K562 (cell line): ENCODE data around the gene SPDEF. TPM values are rescaled to one million over a fixed set of nuclear protein-coding genes. Genes with fewer than 3 reads are reported as not detected.
A peak's percentile ranks its signal among the peaks of the same experiment; 100 is the strongest.

Experiments
- ATF7 ChIP-seq: fragments of 450-650 bp; IDR thresholded peaks from 2 replicates; pipeline ENCODE4 v1.7.1; 2014; ENCODE audit warnings: mild to moderate bottlenecking, moderate library complexity
- DMBX1 ChIP-seq: fragments of 250-450 bp; sonication (Bioruptor Pico); IDR thresholded peaks from 2 replicates; pipeline ENCODE4 v1.8.0; 2022; ENCODE audit warnings: inconsistent platforms, mild to moderate bottlenecking, moderate library complexity, borderline replicate concordance
- ERF ChIP-seq: fragments of 450-650 bp; formaldehyde crosslinking; IDR thresholded peaks from 2 replicates; pipeline ENCODE4 v1.4.0; 2020; ENCODE audit warnings: mild to moderate bottlenecking, mixed read lengths
- FOXJ2 ChIP-seq: fragments of 200-800 bp; sonication (Bioruptor generic); IDR thresholded peaks from 2 replicates; pipeline ENCODE4 v1.6.1; 2016; ENCODE audit warnings: missing genetic modification characterization, missing compliant biosample characterization
- HNRNPL ChIP-seq: fragments of 200-400 bp; formaldehyde crosslinking; IDR thresholded peaks from 2 replicates; pipeline ENCODE4 v1.6.1; 2017; ENCODE audit warnings: low read depth, mild to moderate bottlenecking, low read length
- MCM7 ChIP-seq, 2 experiments: fragments of 450-650 bp; IDR thresholded peaks; 2 replicates each; pipeline ENCODE4 v1.6.1; 2016 to 2018
- NR2F6 ChIP-seq: fragments of 450-650 bp; formaldehyde crosslinking; IDR thresholded peaks from 2 replicates; pipeline ENCODE4 v1.4.0; 2020; ENCODE audit warnings: mild to moderate bottlenecking
- PTTG1 ChIP-seq: fragments of 450-650 bp; IDR thresholded peaks from 2 replicates; pipeline ENCODE4 v1.6.1; 2016; ENCODE audit warnings: low read depth, mild to moderate bottlenecking, missing genetic modification characterization, missing compliant biosample characterization
- RCOR1 ChIP-seq, 2 experiments: IDR thresholded peaks; 2 replicates each; pipeline ENCODE4 v1.6.1; 2012; ENCODE audit warnings: low read depth in 2 of 2, low read length in 2 of 2, borderline replicate concordance in 1 of 2, improper control_type of control experiment in 1 of 2
- TBL1XR1 ChIP-seq, 2 experiments: IDR thresholded peaks; 2 replicates each; pipeline ENCODE4 v1.6.1; 2012; ENCODE audit warnings: improper control_type of control experiment in 2 of 2, low read length in 2 of 2, mild to moderate bottlenecking in 1 of 2
- THRAP3 ChIP-seq: fragments of 450-650 bp; IDR thresholded peaks from 2 replicates; pipeline ENCODE4 v1.6.1; 2016; ENCODE audit warnings: mild to moderate bottlenecking, inconsistent platforms, borderline replicate concordance
- ZNF239 ChIP-seq: fragments of 250-450 bp; sonication (Bioruptor Pico); IDR thresholded peaks from 2 replicates; pipeline ENCODE4 v1.4.0; 2020; ENCODE audit warnings: mild to moderate bottlenecking
- polyA plus RNA-seq, 8 experiments: library from polyadenylated mRNA; depleted of rRNA in 4 of 8; stranded (reverse) in 5 of 8; unstranded in 3 of 8; fragments of >200 nt; fragmentation: Nextera tagmentation in 2 of 8; fragmentation: Illumina TruSeq in 1 of 8; extraction: Ambion mirVana in 2 of 8; extraction: Trizol in 1 of 8; gene quantifications; 2 replicates each; pipeline versions ENCODE4 v1.2.1 to v1.2.3, GENCODE V29; 2011 to 2014; ENCODE audit warnings: inconsistent platforms in 1 of 8, missing spikeins in 1 of 8
- total RNA-seq, 7 experiments: library from RNA; depleted of rRNA in 6 of 7; stranded (reverse); fragments of >200 nt in 6 of 7; fragmentation: Illumina TruSeq in 2 of 7; extraction: Trizol in 2 of 7; gene quantifications; 2 replicates each; pipeline versions ENCODE4 v1.2.1 to v1.2.3, GENCODE V29; 2011 to 2021; ENCODE audit warnings: low replicate concordance in 1 of 7
- TF ChIP-seq, protein P1 (sequence below): IDR thresholded peaks from 2 replicates; pipeline ENCODE4 v1.6.1; 2011; ENCODE audit warnings: borderline replicate concordance, low read depth, mild to moderate bottlenecking, moderate library complexity, low read length; ENCODE audit not compliant: insufficient read depth, poor library complexity, severe bottlenecking
- TF ChIP-seq, protein P2 (sequence below), 2 experiments: IDR thresholded peaks; 2 replicates each; pipeline ENCODE4 v1.6.1; 2011; ENCODE audit warnings: borderline replicate concordance in 1 of 2, control low read depth in 1 of 2, low read depth in 1 of 2, low read length in 1 of 2, mild to moderate bottlenecking in 1 of 2, mixed read lengths in 1 of 2, moderate library complexity in 1 of 2; ENCODE audit not compliant: insufficient read depth in 1 of 2, insufficient read length in 1 of 2, poor library complexity in 1 of 2, severe bottlenecking in 1 of 2; ENCODE audit errors: extremely low read depth in 1 of 2
- TF ChIP-seq, protein P3 (sequence below): sonication (generic); formaldehyde crosslinking; IDR thresholded peaks from 2 replicates; pipeline ENCODE4 v1.8.0; 2022; ENCODE audit warnings: missing genetic modification reagents, mild to moderate bottlenecking, borderline replicate concordance
- TF ChIP-seq, protein P4 (sequence below): fragments of 250-450 bp; sonication (Bioruptor Pico); IDR thresholded peaks from 2 replicates; pipeline ENCODE4 v1.5.0; 2021; ENCODE audit warnings: mild to moderate bottlenecking, borderline replicate concordance

SPDEF gene
- total and polyA plus RNA-seq, 9 of the 15 experiments (the other 6 are each of a cell fraction or from before 2014, with no cell fraction given): 0.04 to 0.12 (median 0.11) TPM; not detected in 5

DNA sequence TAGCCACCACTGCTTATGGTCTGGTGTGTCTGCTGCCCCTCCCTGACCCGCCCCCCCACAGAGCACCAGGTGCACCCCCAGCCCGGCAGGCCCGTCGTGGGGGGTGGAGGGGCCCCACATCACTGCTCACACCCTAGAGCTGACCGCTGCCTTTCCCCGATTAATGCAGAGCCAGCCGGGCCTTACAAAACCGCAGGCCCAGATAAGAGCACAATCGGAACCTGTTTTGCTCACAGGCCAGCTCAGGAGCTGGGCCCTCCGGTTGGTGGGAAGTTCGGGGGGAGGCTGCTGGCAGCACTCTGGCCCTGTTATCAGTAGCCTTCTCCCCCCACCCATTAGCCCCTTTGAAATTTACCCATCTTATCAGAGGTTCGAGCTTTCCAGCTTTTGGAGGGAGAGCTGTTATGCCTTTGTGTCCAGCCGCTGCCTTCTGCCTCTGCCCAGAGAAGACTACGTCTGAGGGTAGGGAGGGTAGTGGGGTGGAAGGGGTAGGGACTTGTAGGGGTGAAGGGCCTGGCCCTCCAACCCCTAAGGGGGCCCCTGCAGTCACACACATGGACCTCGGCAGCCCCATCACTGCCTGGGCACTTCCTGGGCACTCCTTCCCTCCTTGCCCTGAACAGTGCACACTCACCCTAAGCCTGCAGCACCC, 6.9 kb upstream of the SPDEF start (continued):
- TF ChIP-seq, protein P1, sequence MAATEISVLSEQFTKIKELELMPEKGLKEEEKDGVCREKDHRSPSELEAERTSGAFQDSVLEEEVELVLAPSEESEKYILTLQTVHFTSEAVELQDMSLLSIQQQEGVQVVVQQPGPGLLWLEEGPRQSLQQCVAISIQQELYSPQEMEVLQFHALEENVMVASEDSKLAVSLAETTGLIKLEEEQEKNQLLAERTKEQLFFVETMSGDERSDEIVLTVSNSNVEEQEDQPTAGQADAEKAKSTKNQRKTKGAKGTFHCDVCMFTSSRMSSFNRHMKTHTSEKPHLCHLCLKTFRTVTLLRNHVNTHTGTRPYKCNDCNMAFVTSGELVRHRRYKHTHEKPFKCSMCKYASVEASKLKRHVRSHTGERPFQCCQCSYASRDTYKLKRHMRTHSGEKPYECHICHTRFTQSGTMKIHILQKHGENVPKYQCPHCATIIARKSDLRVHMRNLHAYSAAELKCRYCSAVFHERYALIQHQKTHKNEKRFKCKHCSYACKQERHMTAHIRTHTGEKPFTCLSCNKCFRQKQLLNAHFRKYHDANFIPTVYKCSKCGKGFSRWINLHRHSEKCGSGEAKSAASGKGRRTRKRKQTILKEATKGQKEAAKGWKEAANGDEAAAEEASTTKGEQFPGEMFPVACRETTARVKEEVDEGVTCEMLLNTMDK: no peak
- TF ChIP-seq TBL1XR1 (IDR thresholded peaks at IDR 0.05; ENCODE audit: low read length in 2 of 2): peak; percentile 58 to 77; a peak in 1 of 4 replicates
- TF ChIP-seq HNRNPL: peak; percentile 91
- no peak for TF ChIP-seq MCM7 (IDR thresholded peaks at IDR 0.05)
- TF ChIP-seq, protein P2, sequence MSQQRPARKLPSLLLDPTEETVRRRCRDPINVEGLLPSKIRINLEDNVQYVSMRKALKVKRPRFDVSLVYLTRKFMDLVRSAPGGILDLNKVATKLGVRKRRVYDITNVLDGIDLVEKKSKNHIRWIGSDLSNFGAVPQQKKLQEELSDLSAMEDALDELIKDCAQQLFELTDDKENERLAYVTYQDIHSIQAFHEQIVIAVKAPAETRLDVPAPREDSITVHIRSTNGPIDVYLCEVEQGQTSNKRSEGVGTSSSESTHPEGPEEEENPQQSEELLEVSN (IDR thresholded peaks at IDR 0.05; ENCODE audit: borderline replicate concordance in 1 of 2, extremely low read depth in 1 of 2, insufficient read depth in 1 of 2, insufficient read length in 1 of 2, low read depth in 1 of 2, low read length in 1 of 2, poor library complexity in 1 of 2, severe bottlenecking in 1 of 2): peak in 1 of 2 experiments; percentile 58
- TF ChIP-seq, protein P3, sequence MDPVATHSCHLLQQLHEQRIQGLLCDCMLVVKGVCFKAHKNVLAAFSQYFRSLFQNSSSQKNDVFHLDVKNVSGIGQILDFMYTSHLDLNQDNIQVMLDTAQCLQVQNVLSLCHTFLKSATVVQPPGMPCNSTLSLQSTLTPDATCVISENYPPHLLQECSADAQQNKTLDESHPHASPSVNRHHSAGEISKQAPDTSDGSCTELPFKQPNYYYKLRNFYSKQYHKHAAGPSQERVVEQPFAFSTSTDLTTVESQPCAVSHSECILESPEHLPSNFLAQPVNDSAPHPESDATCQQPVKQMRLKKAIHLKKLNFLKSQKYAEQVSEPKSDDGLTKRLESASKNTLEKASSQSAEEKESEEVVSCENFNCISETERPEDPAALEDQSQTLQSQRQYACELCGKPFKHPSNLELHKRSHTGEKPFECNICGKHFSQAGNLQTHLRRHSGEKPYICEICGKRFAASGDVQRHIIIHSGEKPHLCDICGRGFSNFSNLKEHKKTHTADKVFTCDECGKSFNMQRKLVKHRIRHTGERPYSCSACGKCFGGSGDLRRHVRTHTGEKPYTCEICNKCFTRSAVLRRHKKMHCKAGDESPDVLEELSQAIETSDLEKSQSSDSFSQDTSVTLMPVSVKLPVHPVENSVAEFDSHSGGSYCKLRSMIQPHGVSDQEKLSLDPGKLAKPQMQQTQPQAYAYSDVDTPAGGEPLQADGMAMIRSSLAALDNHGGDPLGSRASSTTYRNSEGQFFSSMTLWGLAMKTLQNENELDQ: no peak
- TF ChIP-seq RCOR1 (IDR thresholded peaks at IDR 0.05; ENCODE audit: borderline replicate concordance in 1 of 2, low read depth in 2 of 2, low read length in 2 of 2): peak; percentile 91
- no peak for TF ChIP-seq PTTG1 (tag)
- TF ChIP-seq, protein P4, sequence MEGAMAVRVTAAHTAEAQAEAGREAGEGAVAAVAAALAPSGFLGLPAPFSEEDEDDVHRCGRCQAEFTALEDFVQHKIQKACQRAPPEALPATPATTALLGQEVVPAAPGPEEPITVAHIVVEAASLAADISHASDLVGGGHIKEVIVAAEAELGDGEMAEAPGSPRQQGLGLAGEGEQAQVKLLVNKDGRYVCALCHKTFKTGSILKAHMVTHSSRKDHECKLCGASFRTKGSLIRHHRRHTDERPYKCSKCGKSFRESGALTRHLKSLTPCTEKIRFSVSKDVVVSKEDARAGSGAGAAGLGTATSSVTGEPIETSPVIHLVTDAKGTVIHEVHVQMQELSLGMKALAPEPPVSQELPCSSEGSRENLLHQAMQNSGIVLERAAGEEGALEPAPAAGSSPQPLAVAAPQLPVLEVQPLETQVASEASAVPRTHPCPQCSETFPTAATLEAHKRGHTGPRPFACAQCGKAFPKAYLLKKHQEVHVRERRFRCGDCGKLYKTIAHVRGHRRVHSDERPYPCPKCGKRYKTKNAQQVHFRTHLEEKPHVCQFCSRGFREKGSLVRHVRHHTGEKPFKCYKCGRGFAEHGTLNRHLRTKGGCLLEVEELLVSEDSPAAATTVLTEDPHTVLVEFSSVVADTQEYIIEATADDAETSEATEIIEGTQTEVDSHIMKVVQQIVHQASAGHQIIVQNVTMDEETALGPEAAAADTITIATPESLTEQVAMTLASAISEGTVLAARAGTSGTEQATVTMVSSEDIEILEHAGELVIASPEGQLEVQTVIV (CRISPR knock-in tag): no peak
- no peak for TF ChIP-seq THRAP3
- TF ChIP-seq DMBX1 (CRISPR knock-in tag): peak; percentile 88
- TF ChIP-seq FOXJ2 (tag): peak; percentile 36; the same call in 1 of the 2 replicates
- peak; percentile 55 for TF ChIP-seq ATF7
- TF ChIP-seq NR2F6 (CRISPR knock-in tag): no peak
- TF ChIP-seq ZNF239 (CRISPR knock-in tag): no peak
- TF ChIP-seq ERF: no peak
